Adrenal gland (tissue), 5 donors: Measurements from ENCODE around the gene PEAR1.

ENCODE experiments used
- POLR2A ChIP-seq, 2 donors: fragments of 450-650 bp; IDR thresholded peaks; one replicate each; pipeline ENCODE4 v1.6.1; 2017; ENCODE audit warnings: antibody characterized with exemption in 2 of 2, mild to moderate bottlenecking in 2 of 2, moderate library complexity in 1 of 2
- TF ChIP-seq, protein P1 (sequence below), 6 experiments: fragments of 450-650 bp in 4 of 6; fragments of 200-600 bp in 2 of 6; sonication (generic) in 1 of 6; IDR thresholded peaks; 1 replicate in 5 of 6; 2 replicates in 1 of 6; pipeline versions ENCODE4 v1.5.1 to v1.8.0; 2016 to 2021; ENCODE audit warnings: antibody characterized with exemption in 6 of 6, mild to moderate bottlenecking in 2 of 6, moderate library complexity in 1 of 6
- donor health status: DM: no; HTN: no; CAD: no.

DNA sequence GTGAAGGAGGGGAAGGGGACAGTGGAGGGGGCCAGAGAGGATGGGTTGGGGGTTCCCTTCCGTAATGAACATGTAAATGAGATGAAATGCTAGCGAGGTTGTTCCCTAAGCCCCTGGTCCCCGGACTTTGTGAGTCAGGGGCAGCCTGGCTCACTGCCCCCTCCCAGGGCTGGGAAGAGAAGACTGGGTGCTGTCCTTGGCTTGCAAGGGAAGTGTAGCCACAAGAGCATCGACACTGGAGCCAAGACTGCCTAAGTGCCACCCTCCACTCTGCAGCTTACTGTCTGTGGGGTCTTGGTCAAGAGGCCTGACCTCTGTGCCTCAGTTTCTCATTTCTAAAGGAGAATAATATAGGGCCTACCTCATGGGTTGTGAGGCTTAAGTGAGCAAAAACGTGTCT, 483 bp downstream of the PEAR1 start:
- TF ChIP-seq, protein P1, sequence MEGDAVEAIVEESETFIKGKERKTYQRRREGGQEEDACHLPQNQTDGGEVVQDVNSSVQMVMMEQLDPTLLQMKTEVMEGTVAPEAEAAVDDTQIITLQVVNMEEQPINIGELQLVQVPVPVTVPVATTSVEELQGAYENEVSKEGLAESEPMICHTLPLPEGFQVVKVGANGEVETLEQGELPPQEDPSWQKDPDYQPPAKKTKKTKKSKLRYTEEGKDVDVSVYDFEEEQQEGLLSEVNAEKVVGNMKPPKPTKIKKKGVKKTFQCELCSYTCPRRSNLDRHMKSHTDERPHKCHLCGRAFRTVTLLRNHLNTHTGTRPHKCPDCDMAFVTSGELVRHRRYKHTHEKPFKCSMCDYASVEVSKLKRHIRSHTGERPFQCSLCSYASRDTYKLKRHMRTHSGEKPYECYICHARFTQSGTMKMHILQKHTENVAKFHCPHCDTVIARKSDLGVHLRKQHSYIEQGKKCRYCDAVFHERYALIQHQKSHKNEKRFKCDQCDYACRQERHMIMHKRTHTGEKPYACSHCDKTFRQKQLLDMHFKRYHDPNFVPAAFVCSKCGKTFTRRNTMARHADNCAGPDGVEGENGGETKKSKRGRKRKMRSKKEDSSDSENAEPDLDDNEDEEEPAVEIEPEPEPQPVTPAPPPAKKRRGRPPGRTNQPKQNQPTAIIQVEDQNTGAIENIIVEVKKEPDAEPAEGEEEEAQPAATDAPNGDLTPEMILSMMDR (IDR thresholded peaks at IDR 0.05) = no peak
- no peak for TF ChIP-seq POLR2A (IDR thresholded peaks at IDR 0.05)
